ENCODE measurements around the gene POLK. TPM values are rescaled to one million over a fixed set of nuclear protein-coding genes. Genes with fewer than 3 reads are reported as not detected.
"Not testable (repeated sequence)": the region's sequence is repeated elsewhere in the genome, so short reads cannot be mapped to it uniquely, and the experiment has no call there.

POLK gene
- total RNA-seq, 1 donor from 2014 or later: 25.7 TPM

DNA sequence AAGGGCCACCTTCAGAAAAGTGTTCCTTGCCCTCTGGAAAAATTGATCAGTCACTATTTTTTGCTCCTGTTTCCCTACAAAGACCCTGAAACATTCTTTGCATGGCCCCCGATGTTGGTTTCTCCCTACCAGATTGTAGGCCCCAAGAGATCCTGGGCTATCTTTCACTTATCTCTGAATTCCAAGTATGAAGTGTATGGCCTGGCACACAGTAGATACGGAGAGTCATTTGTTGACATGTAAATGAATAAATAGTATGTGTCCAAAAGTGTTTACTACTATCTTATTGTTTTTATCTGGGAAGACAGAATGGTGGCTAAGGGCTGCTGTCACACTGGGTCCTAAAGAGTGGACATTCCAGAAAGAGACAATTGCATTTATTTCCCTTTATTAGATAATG lies 92.1 kb downstream of the POLK start:
- no peak overlapping the region for H3K4me3 ChIP-seq (ENCODE audit: low read depth, low read length)
- TF ChIP-seq CTCF (conservative IDR thresholded peaks at IDR 0.05; ENCODE audit: low read depth, low read length): no peak
- DNase-seq (ENCODE audit: low read depth): no peak

DNA sequence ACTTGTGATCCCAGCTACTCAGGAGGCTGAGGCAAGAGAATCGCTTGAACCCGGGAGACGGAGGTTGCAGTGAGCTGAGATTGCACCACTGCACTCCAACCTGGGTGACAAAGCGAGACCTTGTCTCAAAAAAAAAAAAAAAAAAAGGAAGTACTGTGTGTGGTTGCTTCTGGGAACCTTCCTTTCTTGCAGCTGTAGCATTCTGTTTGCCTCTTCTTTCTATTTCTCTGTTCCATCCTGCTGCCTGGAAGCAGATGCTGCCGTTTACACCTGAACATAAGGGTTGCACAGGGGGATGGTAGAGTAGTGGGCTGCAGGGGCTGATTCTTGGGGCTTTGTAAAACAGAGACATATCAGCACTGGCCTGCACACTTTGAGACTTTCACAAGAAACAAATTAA lies 95.7 kb downstream of the POLK start:
- H3K4me3 ChIP-seq (ENCODE audit: low read depth, low read length); DNase-seq (ENCODE audit: low read depth): not testable (repeated sequence)

DNA sequence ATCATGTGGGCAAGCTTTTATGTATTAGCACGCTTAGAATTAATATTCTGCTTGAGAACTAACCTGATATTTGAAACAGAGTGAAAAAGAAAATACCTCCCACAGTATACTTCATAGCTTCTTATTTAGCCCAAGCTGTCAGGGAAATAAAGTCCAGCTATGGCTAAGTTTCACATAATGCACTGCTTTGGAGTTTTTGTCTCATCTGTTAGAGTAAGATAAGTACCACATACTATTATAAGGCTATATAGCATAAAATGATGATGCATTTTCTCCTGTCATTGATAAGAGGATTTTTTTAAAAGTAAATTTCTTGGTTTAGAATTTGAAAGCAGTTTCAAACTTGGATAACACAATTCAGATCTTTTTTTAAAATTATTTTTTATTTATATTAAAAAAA lies 97.2 kb downstream of the POLK start:
- no peak for DNase-seq (ENCODE audit: low read depth)
- no peak for TF ChIP-seq CTCF (conservative IDR thresholded peaks at IDR 0.05; ENCODE audit: low read depth, low read length)
- H3K4me3 ChIP-seq (ENCODE audit: low read depth, low read length): no peak overlapping the region

DNA sequence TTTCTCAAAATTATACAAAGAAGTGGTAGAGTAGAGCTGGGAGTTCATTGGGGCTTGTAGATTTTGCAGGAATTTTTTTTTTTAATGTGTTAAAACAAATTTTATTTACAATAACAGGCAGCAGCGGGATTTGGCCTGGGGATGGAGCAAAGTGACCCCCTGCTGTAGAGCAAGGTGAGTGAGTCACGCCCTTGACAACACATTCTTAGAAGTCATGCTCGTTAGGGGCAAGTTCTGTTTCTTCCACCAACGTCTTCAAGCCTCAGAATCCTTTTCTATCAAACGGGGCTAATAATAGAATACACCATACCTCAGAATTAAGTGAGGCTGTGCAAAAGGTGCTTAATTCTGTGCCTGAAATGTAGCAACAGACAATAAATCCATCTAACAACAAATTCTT lies 98.5 kb downstream of the POLK start:
- H3K4me3 ChIP-seq (ENCODE audit: low read depth, low read length): no peak overlapping the region
- no peak for TF ChIP-seq CTCF (conservative IDR thresholded peaks at IDR 0.05; ENCODE audit: low read depth, low read length)
- no peak for DNase-seq (ENCODE audit: low read depth)

DNA sequence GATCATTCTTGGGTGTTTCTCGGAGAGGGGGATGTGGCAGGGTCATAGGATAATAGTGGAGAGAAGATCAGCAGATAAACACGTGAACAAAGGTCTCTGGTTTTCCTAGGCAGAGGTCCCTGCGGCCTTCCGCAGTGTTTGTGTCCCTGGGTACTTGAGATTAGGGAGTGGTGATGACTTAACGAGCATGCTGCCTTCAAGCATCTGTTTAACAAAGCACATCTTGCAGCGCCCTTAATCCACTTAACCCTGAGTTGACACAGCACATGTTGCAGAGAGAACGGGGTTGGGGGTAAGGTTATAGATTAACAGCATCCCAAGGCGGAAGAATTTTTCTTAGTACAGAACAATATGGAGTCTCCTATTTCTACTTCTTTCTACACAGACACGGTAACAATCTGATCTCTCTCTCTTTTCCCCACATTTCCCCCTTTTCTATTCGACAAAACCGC lies 99.2 kb downstream of the POLK start:
- peak overlapping the region; percentile 86 for H3K4me3 ChIP-seq (ENCODE audit: low read depth, low read length)
- DNase-seq (ENCODE audit: low read depth): not testable (repeated sequence)

DNA sequence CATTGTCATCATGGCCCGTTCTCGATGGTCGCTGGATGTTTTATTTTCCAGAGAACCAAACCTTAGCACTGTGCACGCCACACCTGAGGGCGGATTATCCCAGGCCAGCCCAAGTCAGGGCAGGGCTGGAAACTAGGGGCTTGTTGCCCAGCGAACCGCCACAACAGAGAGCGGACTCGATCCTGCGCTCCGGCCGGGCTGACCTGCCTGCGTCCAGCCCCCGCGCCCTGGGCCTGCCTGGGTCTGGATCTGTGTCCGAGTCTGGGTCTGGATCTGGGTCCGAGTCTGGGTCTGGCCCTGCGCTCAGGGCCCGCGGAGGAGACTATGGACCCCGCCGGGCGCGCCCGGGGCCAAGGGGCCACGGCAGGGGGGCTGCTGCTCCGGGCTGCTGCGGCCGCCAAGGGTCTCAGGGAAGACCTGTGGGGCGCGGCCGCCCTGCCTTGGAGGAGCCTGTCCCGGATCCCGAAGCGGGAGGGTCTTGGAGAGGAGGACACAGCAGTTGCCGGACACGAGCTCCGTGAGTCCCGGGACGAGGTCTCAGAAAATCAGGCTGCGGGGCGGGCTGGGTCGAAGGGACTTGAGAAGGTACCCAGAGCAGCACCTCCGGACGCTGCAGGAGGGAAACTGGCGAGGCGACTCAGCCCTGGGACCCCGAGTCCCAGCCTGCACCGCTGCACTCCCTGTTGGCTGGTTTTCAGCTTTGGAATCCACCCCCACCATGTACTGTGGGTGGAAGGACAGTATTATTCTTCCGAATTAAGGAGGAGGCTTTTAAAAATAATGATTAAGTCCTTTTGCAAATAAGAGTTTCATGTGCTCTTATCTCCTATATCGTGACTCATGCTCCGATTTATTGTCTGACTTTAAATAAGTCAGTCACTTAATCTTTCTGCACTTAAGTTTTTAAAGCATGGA lies 99.9 kb downstream of the POLK start, which contains the start of gene ANKDD1B:
Gene ANKDD1B (plus strand): TSS at position 143 of the 915 bp plus-strand sequence. CDS start 182 bp downstream, at position 325.
- no peak for DNase-seq (ENCODE audit: low read depth)
- H3K4me3 ChIP-seq (ENCODE audit: low read depth, low read length): peak within 1 kb of the TSS; percentile 86
- TF ChIP-seq CTCF (conservative IDR thresholded peaks at IDR 0.05; ENCODE audit: low read depth, low read length): no peak

DNA sequence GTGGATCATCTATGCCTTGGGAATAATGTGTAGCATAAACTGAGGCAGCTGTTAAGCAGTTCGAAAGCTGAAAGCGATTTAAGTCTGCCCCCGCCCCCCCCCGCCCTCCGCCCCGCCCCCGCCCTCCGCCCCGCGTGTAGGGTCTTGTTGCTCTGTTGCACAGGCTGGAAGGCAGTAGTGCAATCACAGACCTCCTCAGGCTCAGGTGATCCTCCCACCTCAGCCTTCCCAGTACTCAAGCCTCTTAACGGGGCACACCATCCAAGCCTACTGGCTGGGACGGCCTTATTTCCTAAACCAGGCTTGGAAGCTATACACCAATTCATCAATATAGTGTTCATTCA lies 100.5 kb downstream of the POLK start:
- TF ChIP-seq CTCF (conservative IDR thresholded peaks at IDR 0.05; ENCODE audit: low read depth, low read length): no peak
- no peak for DNase-seq (ENCODE audit: low read depth)
- peak overlapping the region; percentile 86 for H3K4me3 ChIP-seq (ENCODE audit: low read depth, low read length)

DNA sequence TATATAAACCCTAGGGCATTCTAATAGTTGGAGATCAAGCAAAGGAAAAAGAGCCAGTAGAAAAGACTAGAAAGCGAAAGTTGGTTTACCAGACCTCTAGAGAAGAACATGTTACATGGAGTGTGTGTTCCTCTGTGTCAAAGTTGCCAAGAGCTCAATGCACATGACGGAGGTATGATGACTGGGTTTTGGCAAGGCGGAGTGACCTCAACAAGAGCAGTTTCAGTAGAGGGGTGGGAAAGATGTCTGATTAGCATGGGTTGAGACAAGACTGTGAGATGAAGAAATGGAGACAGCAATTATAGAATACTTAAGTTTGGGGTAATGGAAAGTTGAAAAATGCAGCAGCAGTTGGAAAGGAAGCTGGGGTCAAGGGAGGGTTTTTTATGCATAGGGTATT lies 101.2 kb downstream of the POLK start:
- no peak for TF ChIP-seq CTCF (conservative IDR thresholded peaks at IDR 0.05; ENCODE audit: low read depth, low read length)
- no peak for DNase-seq (ENCODE audit: low read depth)
- no peak overlapping the region for H3K4me3 ChIP-seq (ENCODE audit: low read depth, low read length)

All from epithelial cell of proximal tubule (primary cell).